Stimulated activated naive CD8-positive, alpha-beta T cell treated with anti-CD3 and anti-CD28 coated beads, Interleukin-15, Interleukin-2, amounts not matched to agents 100 ng/mL and 50 ng/mL, for 24 hours (primary cell): Measurements from ENCODE around the gene FHOD3.

Source experiments
- H3K27ac Mint-ChIP-seq: one replicate; pipeline ENCODE4 v1.8.0; 2021; ENCODE audit warnings: mild to moderate bottlenecking, mixed read lengths
- H3K27me3 Mint-ChIP-seq: one replicate; pipeline ENCODE4 v1.8.0; 2021; ENCODE audit warnings: mixed read lengths
- H3K36me3 Mint-ChIP-seq: one replicate; pipeline ENCODE4 v1.8.0; 2021; ENCODE audit warnings: low read depth, mixed read lengths
- H3K4me1 Mint-ChIP-seq: one replicate; pipeline ENCODE4 v1.8.0; 2021; ENCODE audit warnings: low read depth, mixed read lengths
- H3K4me3 Mint-ChIP-seq: one replicate; pipeline ENCODE4 v1.8.0; 2021; ENCODE audit warnings: mild to moderate bottlenecking, mixed read lengths
- H3K9me3 Mint-ChIP-seq: one replicate; pipeline ENCODE4 v1.8.0; 2021; ENCODE audit warnings: mixed read lengths

The FHOD3 gene

GRCh38 chr18:36685580-36685979 is 388.1 kb downstream of the FHOD3 start:
- H3K4me1 Mint-ChIP-seq: no peaks in the 10 kb centered on the region
- no peak overlapping the region for H3K4me3 Mint-ChIP-seq
- peaks cover 5% of the 10 kb centered on the region for H3K27me3 Mint-ChIP-seq
- H3K9me3 Mint-ChIP-seq: no peaks in the 10 kb centered on the region
- H3K27ac Mint-ChIP-seq: no peak overlapping the region
- H3K36me3 Mint-ChIP-seq: no peaks in the 10 kb centered on the region

- H3K9me3 Mint-ChIP-seq: no peaks in the 10 kb centered on the region
- no peak overlapping the region for H3K27ac Mint-ChIP-seq
- no peaks in the 10 kb centered on the region for H3K4me1 Mint-ChIP-seq
- no peak overlapping the region for H3K4me3 Mint-ChIP-seq
- no peaks in the 10 kb centered on the region for H3K27me3 Mint-ChIP-seq
- no peaks in the 10 kb centered on the region for H3K36me3 Mint-ChIP-seq
Measured at GRCh38 chr18:36688020-36688965, 390.8 kb downstream of the FHOD3 start.

GRCh38 chr18:36692371-36692770 is 394.9 kb downstream of the FHOD3 start:
- no peaks in the 10 kb centered on the region for H3K36me3 Mint-ChIP-seq
- H3K4me1 Mint-ChIP-seq: no peaks in the 10 kb centered on the region
- no peak overlapping the region for H3K4me3 Mint-ChIP-seq
- H3K9me3 Mint-ChIP-seq: no peaks in the 10 kb centered on the region
- H3K27me3 Mint-ChIP-seq: no peaks in the 10 kb centered on the region
- H3K27ac Mint-ChIP-seq: no peak overlapping the region

- H3K36me3 Mint-ChIP-seq: no peaks in the 10 kb centered on the region
- H3K9me3 Mint-ChIP-seq: no peaks in the 10 kb centered on the region
- H3K4me1 Mint-ChIP-seq: no peaks in the 10 kb centered on the region
- H3K4me3 Mint-ChIP-seq: no peak overlapping the region
- no peaks in the 10 kb centered on the region for H3K27me3 Mint-ChIP-seq
- H3K27ac Mint-ChIP-seq: no peak overlapping the region
Measured at GRCh38 chr18:36692921-36693332, 395.4 kb downstream of the FHOD3 start.

- H3K36me3 Mint-ChIP-seq: no peaks in the 10 kb centered on the region
- H3K9me3 Mint-ChIP-seq: no peaks in the 10 kb centered on the region
- no peak overlapping the region for H3K4me3 Mint-ChIP-seq
- H3K27me3 Mint-ChIP-seq: no peaks in the 10 kb centered on the region
- no peaks in the 10 kb centered on the region for H3K4me1 Mint-ChIP-seq
- H3K27ac Mint-ChIP-seq: no peak overlapping the region
Measured at GRCh38 chr18:36693931-36694620, 396.6 kb downstream of the FHOD3 start.

- Mint-ChIP-seq H3K9me3 (no peaks in the 10 kb centered on the region), H3K27ac (no peak overlapping the region), H3K27me3 (peaks cover 11% of the 10 kb centered on the region), H3K4me1 (no peaks in the 10 kb centered on the region), H3K36me3 (no peaks in the 10 kb centered on the region), H3K4me3 (no peak overlapping the region)
Measured at GRCh38 chr18:36695806-36696205, 398.3 kb downstream of the FHOD3 start.

- no peak overlapping the region for H3K4me3 Mint-ChIP-seq
- peaks cover 11% of the 10 kb centered on the region for H3K27me3 Mint-ChIP-seq
- H3K4me1 Mint-ChIP-seq: no peaks in the 10 kb centered on the region
- no peaks in the 10 kb centered on the region for H3K9me3 Mint-ChIP-seq
- H3K27ac Mint-ChIP-seq: no peak overlapping the region
- no peaks in the 10 kb centered on the region for H3K36me3 Mint-ChIP-seq
Measured at GRCh38 chr18:36697905-36698304, 400.4 kb downstream of the FHOD3 start.

GRCh38 chr18:36700955-36701354 is 403.4 kb downstream of the FHOD3 start:
- Mint-ChIP-seq H3K4me1 (no peaks in the 10 kb centered on the region), H3K4me3 (no peak overlapping the region), H3K36me3 (no peaks in the 10 kb centered on the region), H3K27me3 (peaks cover 20% of the 10 kb centered on the region), H3K9me3 (no peaks in the 10 kb centered on the region), H3K27ac (no peak overlapping the region)

- H3K4me3 Mint-ChIP-seq: no peak overlapping the region
- H3K9me3 Mint-ChIP-seq: no peaks in the 10 kb centered on the region
- H3K36me3 Mint-ChIP-seq: no peaks in the 10 kb centered on the region
- peaks cover 23% of the 10 kb centered on the region for H3K27me3 Mint-ChIP-seq
- no peak overlapping the region for H3K27ac Mint-ChIP-seq
- no peaks in the 10 kb centered on the region for H3K4me1 Mint-ChIP-seq
Measured at GRCh38 chr18:36702401-36703013, 405.0 kb downstream of the FHOD3 start.

- no peaks in the 10 kb centered on the region for H3K4me1 Mint-ChIP-seq
- no peak overlapping the region for H3K27ac Mint-ChIP-seq
- H3K27me3 Mint-ChIP-seq: peaks cover 33% of the 10 kb centered on the region
- H3K4me3 Mint-ChIP-seq: no peak overlapping the region
- no peaks in the 10 kb centered on the region for H3K36me3 Mint-ChIP-seq
- H3K9me3 Mint-ChIP-seq: no peaks in the 10 kb centered on the region
Measured at GRCh38 chr18:36704156-36704555, 406.6 kb downstream of the FHOD3 start.

GRCh38 chr18:36706134-36706881 is 408.8 kb downstream of the FHOD3 start:
- Mint-ChIP-seq H3K27me3 (peaks cover 22% of the 10 kb centered on the region), H3K9me3 (no peaks in the 10 kb centered on the region), H3K27ac (no peak overlapping the region), H3K36me3 (no peaks in the 10 kb centered on the region), H3K4me3 (no peak overlapping the region), H3K4me1 (no peaks in the 10 kb centered on the region)

- Mint-ChIP-seq H3K27ac (no peak overlapping the region), H3K27me3 (peaks cover 26% of the 10 kb centered on the region), H3K4me3 (no peak overlapping the region), H3K9me3 (no peaks in the 10 kb centered on the region), H3K4me1 (no peaks in the 10 kb centered on the region), H3K36me3 (no peaks in the 10 kb centered on the region)
Measured at GRCh38 chr18:36708366-36708765, 410.9 kb downstream of the FHOD3 start.

- Mint-ChIP-seq H3K4me1 (no peaks in the 10 kb centered on the region), H3K9me3 (no peaks in the 10 kb centered on the region), H3K36me3 (no peaks in the 10 kb centered on the region), H3K27ac (no peak overlapping the region), H3K4me3 (no peak overlapping the region), H3K27me3 (peaks cover 22% of the 10 kb centered on the region)
Measured at GRCh38 chr18:36709315-36709714, 411.8 kb downstream of the FHOD3 start.

GRCh38 chr18:36711014-36711725 is 413.7 kb downstream of the FHOD3 start:
- no peak overlapping the region for H3K4me3 Mint-ChIP-seq
- H3K27me3 Mint-ChIP-seq: peaks cover 17% of the 10 kb centered on the region
- H3K4me1 Mint-ChIP-seq: no peaks in the 10 kb centered on the region
- H3K36me3 Mint-ChIP-seq: no peaks in the 10 kb centered on the region
- no peaks in the 10 kb centered on the region for H3K9me3 Mint-ChIP-seq
- H3K27ac Mint-ChIP-seq: no peak overlapping the region
